HepG2 (cell line): ENCODE data around the gene EXOC7. TPM values are rescaled to one million over a fixed set of nuclear protein-coding genes. Genes with fewer than 3 reads are reported as not detected.

Experiments used
- ATF1 ChIP-seq: IDR thresholded peaks from 2 replicates; pipeline ENCODE4 v1.6.1; 2016; ENCODE audit warnings: mild to moderate bottlenecking, control low read depth
- CBX5 ChIP-seq: sonication (generic); formaldehyde crosslinking; IDR thresholded peaks from 2 replicates; pipeline ENCODE4 v1.4.0; 2020; ENCODE audit warnings: missing genetic modification reagents, borderline replicate concordance
- CC2D1A ChIP-seq: sonication (generic); formaldehyde crosslinking; IDR thresholded peaks from 2 replicates; pipeline ENCODE4 v1.8.1; 2023; ENCODE audit warnings: mild to moderate bottlenecking, missing genetic modification reagents
- E2F1 ChIP-seq: sonication (generic); formaldehyde crosslinking; IDR thresholded peaks from 2 replicates; pipeline ENCODE4 v1.5.0; 2020; ENCODE audit warnings: missing genetic modification reagents
- ERF ChIP-seq: IDR thresholded peaks from 2 replicates; pipeline ENCODE4 v1.6.1; 2018; ENCODE audit warnings: missing biosample characterization, missing genetic modification reagents
- HMG20A ChIP-seq: IDR thresholded peaks from 2 replicates; pipeline ENCODE4 v1.6.1; 2016; ENCODE audit warnings: borderline replicate concordance
- HMG20B ChIP-seq: conservative IDR thresholded peaks from 2 replicates; pipeline ENCODE4 v1.6.1; 2016; ENCODE audit warnings: missing genetic modification reagents, missing compliant biosample characterization
- MXD3 ChIP-seq: IDR thresholded peaks from 2 replicates; pipeline ENCODE4 v1.6.1; 2016; ENCODE audit warnings: mild to moderate bottlenecking, missing biosample characterization, missing genetic modification reagents
- PLSCR1 ChIP-seq: sonication (generic); formaldehyde crosslinking; IDR thresholded peaks from 2 replicates; pipeline ENCODE4 v1.5.0; 2020; ENCODE audit warnings: missing genetic modification reagents, mild to moderate bottlenecking, borderline replicate concordance
- RXRB ChIP-seq: IDR thresholded peaks from 2 replicates; pipeline ENCODE4 v1.6.1; 2016; ENCODE audit warnings: borderline replicate concordance, missing genetic modification reagents, missing compliant biosample characterization
- SMARCC2 ChIP-seq: fragments of 450-650 bp; IDR thresholded peaks from 2 replicates; pipeline ENCODE4 v1.6.1; 2017; ENCODE audit warnings: antibody characterized with exemption, mild to moderate bottlenecking
- TP53 ChIP-seq: sonication (generic); formaldehyde crosslinking; conservative IDR thresholded peaks from 2 replicates; pipeline ENCODE4 v1.4.0; 2020; ENCODE audit warnings: missing genetic modification reagents
- TRIM24 ChIP-seq: sonication (generic); formaldehyde crosslinking; IDR thresholded peaks from 2 replicates; pipeline ENCODE4 v1.8.0; 2022; ENCODE audit warnings: mild to moderate bottlenecking, missing genetic modification reagents
- XRCC5 ChIP-seq: fragments of 200-400 bp; formaldehyde crosslinking; optimal IDR thresholded peaks from 2 replicates; pipeline ENCODE3; 2017; ENCODE audit warnings: mild to moderate bottlenecking, low read length
- ZBTB2 ChIP-seq: sonication (generic); formaldehyde crosslinking; IDR thresholded peaks from 2 replicates; pipeline ENCODE4 v1.8.0; 2022; ENCODE audit warnings: low read depth, missing genetic modification reagents
- ZFP1 ChIP-seq: IDR thresholded peaks from 2 replicates; pipeline ENCODE4 v1.6.1; 2016
- ZMYM2 ChIP-seq: sonication (generic); formaldehyde crosslinking; IDR thresholded peaks from 2 replicates; pipeline ENCODE4 v1.8.0; 2022; ENCODE audit warnings: mild to moderate bottlenecking, missing genetic modification reagents
- ZNF260 ChIP-seq: sonication (generic); formaldehyde crosslinking; IDR thresholded peaks from 2 replicates; pipeline ENCODE4 v1.4.0; 2020; ENCODE audit warnings: missing genetic modification reagents, low read depth, mild to moderate bottlenecking, borderline replicate concordance
- ZNF337 ChIP-seq: sonication (generic); formaldehyde crosslinking; IDR thresholded peaks from 2 replicates; pipeline ENCODE4 v1.5.1; 2020; ENCODE audit warnings: missing genetic modification reagents, low read depth, mild to moderate bottlenecking, borderline replicate concordance
- ZNF576 ChIP-seq: sonication (generic); formaldehyde crosslinking; IDR thresholded peaks from 2 replicates; pipeline ENCODE4 v1.4.0; 2020; ENCODE audit warnings: mild to moderate bottlenecking, missing genetic modification reagents
- ZNF709 ChIP-seq: sonication (generic); formaldehyde crosslinking; IDR thresholded peaks from 2 replicates; pipeline ENCODE4 v1.5.0; 2020; ENCODE audit warnings: mild to moderate bottlenecking, missing genetic modification reagents
- ZNF749 ChIP-seq: sonication (generic); formaldehyde crosslinking; IDR thresholded peaks from 2 replicates; pipeline ENCODE4 v1.8.0; 2022; ENCODE audit warnings: mild to moderate bottlenecking, missing genetic modification reagents, moderate library complexity, borderline replicate concordance
- ZNF775 ChIP-seq: sonication (generic); formaldehyde crosslinking; IDR thresholded peaks from 2 replicates; pipeline ENCODE4 v1.4.0; 2020; ENCODE audit warnings: missing genetic modification reagents, mild to moderate bottlenecking, moderate library complexity, borderline replicate concordance
- ZNF776 ChIP-seq: sonication (generic); formaldehyde crosslinking; IDR thresholded peaks from 2 replicates; pipeline ENCODE4 v1.4.0; 2020; ENCODE audit warnings: mild to moderate bottlenecking, missing genetic modification reagents
- ZNF792 ChIP-seq: IDR thresholded peaks from 2 replicates; pipeline ENCODE4 v1.6.1; 2016
- ZUFSP ChIP-seq: sonication (generic); formaldehyde crosslinking; IDR thresholded peaks from 2 replicates; pipeline ENCODE4 v1.9.0; 2021; ENCODE audit warnings: missing genetic modification reagents, mild to moderate bottlenecking, borderline replicate concordance
- polyA plus RNA-seq, 8 experiments: library from polyadenylated mRNA; depleted of rRNA in 3 of 8; stranded (reverse) in 7 of 8; unstranded in 1 of 8; fragments of >200 nt; fragmentation: Illumina TruSeq in 4 of 8; extraction: Trizol in 4 of 8; gene quantifications; 2 replicates each; pipeline versions ENCODE4 v1.2.1 to v1.2.3, GENCODE V29; 2011 to 2016; ENCODE audit warnings: low read depth in 4 of 8, missing spikeins in 1 of 8, mixed read lengths in 1 of 8; ENCODE audit not compliant: insufficient read depth in 1 of 8
- total RNA-seq, 5 experiments: library from RNA; depleted of rRNA; stranded (reverse); fragments of >200 nt; fragmentation: Illumina TruSeq; extraction: Trizol; gene quantifications; 2 replicates each; pipeline ENCODE4 v1.2.3, GENCODE V29; 2016; ENCODE audit warnings: low read depth in 1 of 5

EXOC7 gene
- total and polyA plus RNA-seq, 2 of the 13 experiments (the other 11 are each of a cell fraction or from before 2014, with no cell fraction given) = 86.9 to 116 TPM

GRCh38 chr17:76138234-76138895 lies 34.8 kb upstream of the EXOC7 start (continued):
- TF ChIP-seq ATF1 (CRISPR knock-in tag) (no peak), PLSCR1 (CRISPR knock-in tag) (no peak), ZNF749 (CRISPR knock-in tag) (0 out of 2 replicates have a peak, but pooled peaks have one; percentile 54), HMG20A (CRISPR knock-in tag) (no peak; the same call in none of the 2 replicates), ZNF337 (no peak), CBX5 (peak; percentile 52; the same call in 1 of the 2 replicates), ZNF260 (CRISPR knock-in tag) (no peak), MXD3 (peak; percentile 91), TP53 (CRISPR knock-in tag) (no peak), ZNF776 (CRISPR knock-in tag) (peak; percentile 25), ZMYM2 (CRISPR knock-in tag) (no peak), TRIM24 (CRISPR knock-in tag) (no peak), ZUFSP (no peak), E2F1 (CRISPR knock-in tag) (0 out of 2 replicates have a peak, but pooled peaks have one; percentile 20), ZBTB2 (CRISPR knock-in tag) (no peak), HMG20B (CRISPR knock-in tag) (peak; percentile 80; the same call in 1 of the 2 replicates), RXRB (CRISPR knock-in tag) (peak; percentile 82), ZNF775 (CRISPR knock-in tag) (no peak), ZNF792 (CRISPR knock-in tag) (peak; percentile 91), ZFP1 (peak; percentile 55; the same call in 1 of the 2 replicates), XRCC5 (peak; percentile 97), ZNF576 (CRISPR knock-in tag) (no peak), ZNF709 (CRISPR knock-in tag) (0 out of 2 replicates have a peak, but pooled peaks have one; percentile 70), ERF (CRISPR knock-in tag) (peak; percentile 77), CC2D1A (no peak), SMARCC2 (no peak)
